NCI-H69 (cell line): ENCODE results near the gene NUP43.
A peak's percentile ranks its signal among the peaks of the same experiment; 100 is the strongest.
"Not testable (repeated sequence)": the region's sequence is repeated elsewhere in the genome, so short reads cannot be mapped to it uniquely, and the experiment has no call there.

ENCODE experiments used
- DNase-seq: peaks from one replicate; lab custom pipeline; 2025; lab: John Stamatoyannopoulos, UW

Gene NUP43

GRCh38 chr6:149694921-149695320 is 51.4 kb downstream of the NUP43 start:
- peak; percentile 26 for DNase-seq

- no peak for DNase-seq
These were observed 55.1 kb downstream of the NUP43 start for GRCh38 chr6:149691201-149691600.

DNA sequence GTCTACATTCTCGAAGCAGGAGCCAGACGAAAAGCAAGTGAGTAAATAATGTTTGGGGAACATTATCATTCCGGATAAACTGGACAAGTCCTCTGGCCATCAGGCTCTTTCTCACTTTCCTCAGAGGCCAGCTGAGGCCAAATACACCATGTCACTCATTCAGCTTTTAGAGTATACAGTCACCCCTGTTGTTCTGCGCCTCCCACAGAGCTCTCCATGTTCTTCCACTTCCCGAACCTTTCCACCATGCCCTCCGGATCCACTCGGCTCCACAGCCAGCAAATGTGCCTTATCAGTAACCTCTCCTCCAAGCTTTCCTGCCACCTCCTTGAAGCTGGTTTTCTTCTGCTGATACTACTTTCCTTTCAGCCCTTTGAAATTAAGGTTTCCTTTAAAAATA is 60.1 kb downstream of the NUP43 start:
- DNase-seq: no peak

GRCh38 chr6:149683256-149683859 is 63.0 kb downstream of the NUP43 start:
- no peak for DNase-seq

DNA sequence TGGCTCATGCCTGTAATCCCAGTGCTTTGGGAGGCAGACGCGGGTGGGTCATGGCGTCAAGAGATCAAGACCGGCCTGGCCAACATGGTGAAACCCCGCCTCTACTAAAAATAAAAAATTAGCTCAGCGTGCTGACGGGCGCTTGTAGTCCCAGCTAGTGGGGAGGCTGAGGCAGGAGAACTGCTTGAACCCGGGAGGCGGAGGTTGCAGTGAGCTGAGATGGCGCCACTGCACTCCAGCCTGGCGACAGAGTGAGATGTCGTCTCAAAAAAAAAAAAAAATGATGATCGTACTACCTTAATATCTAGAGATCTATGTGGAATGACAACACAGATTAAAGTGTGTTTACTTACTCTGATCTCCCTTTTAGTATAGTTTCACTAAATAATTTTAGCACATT is 64.5 kb downstream of the NUP43 start:
- DNase-seq: not testable (repeated sequence)

DNA sequence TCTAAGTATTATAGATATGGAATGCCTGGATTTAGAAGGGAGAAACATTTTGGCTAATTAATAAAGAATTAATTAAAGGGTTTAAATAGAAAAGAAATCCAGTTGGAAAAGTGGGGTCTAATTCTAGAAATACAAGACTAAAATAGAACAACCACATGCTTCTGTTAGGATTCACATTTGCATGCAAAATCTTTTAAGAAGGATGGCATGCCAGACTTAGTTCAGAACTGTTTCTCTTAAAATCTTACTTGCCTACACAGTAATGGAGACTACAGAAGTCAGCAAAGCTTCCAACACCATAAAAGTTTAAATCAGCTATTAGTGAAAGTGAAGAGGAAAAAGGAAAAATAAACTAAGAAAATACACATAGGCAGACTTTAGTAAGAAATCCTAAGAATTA is 65.1 kb downstream of the NUP43 start:
- DNase-seq: no peak

DNA sequence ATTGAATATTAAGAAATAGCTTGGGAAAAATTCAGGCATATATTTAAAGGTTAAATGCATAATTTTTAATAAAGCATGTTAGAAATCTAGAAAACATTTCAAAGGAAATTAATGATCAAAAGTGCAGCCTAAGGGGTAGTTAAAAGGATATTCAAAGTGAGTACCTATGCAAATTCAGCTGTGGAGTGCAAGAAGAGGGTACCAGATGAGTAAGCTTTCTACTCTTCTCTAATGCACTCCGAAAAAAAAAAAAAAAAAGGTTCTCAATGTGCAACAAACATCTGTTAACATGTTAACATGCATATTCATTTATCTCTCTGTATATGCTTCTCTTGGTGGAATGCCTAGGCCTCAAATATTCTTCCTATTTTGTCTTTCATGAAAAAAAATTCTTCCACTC is 65.8 kb downstream of the NUP43 start:
- no peak for DNase-seq
